Measurements from ENCODE around the gene ARSI.

Gene ARSI

DNA sequence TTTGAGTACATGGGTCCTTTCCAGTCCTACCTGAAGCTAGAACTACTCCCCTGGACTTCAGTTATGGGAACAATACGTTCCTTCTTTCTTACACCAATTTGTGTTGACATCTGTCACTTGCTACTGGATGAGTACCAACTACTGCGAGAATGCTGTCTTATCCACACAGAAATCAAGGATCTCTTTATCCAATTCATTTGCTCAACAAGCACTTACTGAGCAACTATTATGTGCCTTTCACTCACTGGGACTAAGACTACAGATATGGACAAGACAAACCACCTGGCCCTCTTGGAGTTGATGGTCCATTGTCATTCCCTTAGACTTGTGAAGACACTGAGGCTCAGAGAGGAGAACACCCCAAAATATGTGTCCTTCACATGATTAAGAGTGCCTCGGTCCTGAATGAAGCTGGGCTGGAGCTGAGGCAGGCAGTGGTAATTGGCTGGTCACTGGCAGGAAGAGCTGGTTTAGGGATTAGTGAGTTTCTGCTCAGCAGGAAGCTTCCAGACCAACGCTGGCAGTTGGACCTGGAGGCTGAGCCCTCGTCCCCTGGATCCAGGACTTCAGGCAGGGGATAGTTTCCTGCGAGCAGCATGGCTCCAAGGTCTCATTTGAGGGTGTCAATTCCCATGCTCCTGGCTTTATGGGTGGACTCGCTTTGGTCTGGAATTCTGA, 8.4 kb upstream of the ARSI start:
- DNase-seq (ENCODE audit: low spot score in 2 of 2) (no peak), ATAC-seq (replicated peaks; ENCODE audit: extremely low read depth, poor library complexity, severe bottlenecking) (no peak)
- Mint-ChIP-seq H3K4me3 (no peak overlapping the region), H3K27me3 (no peaks in the 10 kb centered on the region), H3K9me3 (no peaks in the 10 kb centered on the region), H3K36me3 (ENCODE audit: insufficient read depth) (no peaks in the 10 kb centered on the region), H3K27ac (ENCODE audit: low read depth) (no peak overlapping the region), H3K4me1 (no peaks in the 10 kb centered on the region)

DNA sequence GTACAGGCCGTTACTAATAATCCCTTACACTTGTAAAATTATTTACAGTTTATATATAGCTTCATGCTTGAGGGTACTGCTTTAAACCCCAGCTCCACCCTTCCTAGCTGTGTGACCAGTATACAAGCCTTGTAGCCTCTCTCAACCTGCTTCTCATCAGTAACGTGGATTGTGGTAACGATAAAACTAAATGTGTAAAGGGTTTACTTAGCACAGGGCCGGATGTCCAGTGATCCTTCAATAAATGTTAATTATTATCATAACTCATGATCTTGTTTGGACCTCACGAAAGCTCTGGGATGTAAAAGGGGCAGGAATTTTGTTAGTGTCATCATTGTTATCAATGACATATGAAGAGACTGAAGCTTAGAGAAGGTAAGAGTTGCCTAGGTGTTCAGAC, 7.5 kb upstream of the ARSI start:
- ATAC-seq (replicated peaks; ENCODE audit: extremely low read depth, poor library complexity, severe bottlenecking) (no peak), DNase-seq (ENCODE audit: low spot score in 2 of 2) (no peak)
- Mint-ChIP-seq H3K27me3 (no peaks in the 10 kb centered on the region), H3K4me1 (peaks cover 6% of the 10 kb centered on the region), H3K36me3 (ENCODE audit: insufficient read depth) (no peaks in the 10 kb centered on the region), H3K9me3 (no peaks in the 10 kb centered on the region), H3K4me3 (no peak overlapping the region), H3K27ac (ENCODE audit: low read depth) (no peak overlapping the region)

DNA sequence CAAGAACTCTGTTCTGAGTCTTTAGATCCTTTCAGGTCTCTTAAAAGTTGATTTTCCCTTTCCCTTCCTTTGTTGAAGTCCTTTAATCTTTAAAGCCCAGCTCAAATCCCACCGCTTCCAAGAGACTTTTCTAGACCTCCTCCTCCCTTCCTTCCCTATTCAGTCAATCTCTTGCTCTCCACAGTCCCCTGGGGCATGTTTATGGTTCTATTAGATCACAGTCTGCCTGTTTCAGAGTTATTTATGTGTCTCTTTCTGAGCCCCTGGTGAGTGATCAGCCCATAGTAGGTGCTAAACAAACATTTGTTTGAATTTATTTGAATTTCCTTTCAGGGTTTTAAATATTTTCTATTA, 7.2 kb upstream of the ARSI start:
- no peaks in the 10 kb centered on the region for H3K27me3 Mint-ChIP-seq
- peaks cover 6% of the 10 kb centered on the region for H3K4me1 Mint-ChIP-seq
- H3K27ac Mint-ChIP-seq (ENCODE audit: low read depth), result no peak overlapping the region
- ATAC-seq (replicated peaks; ENCODE audit: extremely low read depth, poor library complexity, severe bottlenecking), result no peak
- H3K36me3 Mint-ChIP-seq (ENCODE audit: insufficient read depth), result no peaks in the 10 kb centered on the region
- DNase-seq (ENCODE audit: low spot score in 2 of 2), result no peak
- no peaks in the 10 kb centered on the region for H3K9me3 Mint-ChIP-seq
- no peak overlapping the region for H3K4me3 Mint-ChIP-seq

DNA sequence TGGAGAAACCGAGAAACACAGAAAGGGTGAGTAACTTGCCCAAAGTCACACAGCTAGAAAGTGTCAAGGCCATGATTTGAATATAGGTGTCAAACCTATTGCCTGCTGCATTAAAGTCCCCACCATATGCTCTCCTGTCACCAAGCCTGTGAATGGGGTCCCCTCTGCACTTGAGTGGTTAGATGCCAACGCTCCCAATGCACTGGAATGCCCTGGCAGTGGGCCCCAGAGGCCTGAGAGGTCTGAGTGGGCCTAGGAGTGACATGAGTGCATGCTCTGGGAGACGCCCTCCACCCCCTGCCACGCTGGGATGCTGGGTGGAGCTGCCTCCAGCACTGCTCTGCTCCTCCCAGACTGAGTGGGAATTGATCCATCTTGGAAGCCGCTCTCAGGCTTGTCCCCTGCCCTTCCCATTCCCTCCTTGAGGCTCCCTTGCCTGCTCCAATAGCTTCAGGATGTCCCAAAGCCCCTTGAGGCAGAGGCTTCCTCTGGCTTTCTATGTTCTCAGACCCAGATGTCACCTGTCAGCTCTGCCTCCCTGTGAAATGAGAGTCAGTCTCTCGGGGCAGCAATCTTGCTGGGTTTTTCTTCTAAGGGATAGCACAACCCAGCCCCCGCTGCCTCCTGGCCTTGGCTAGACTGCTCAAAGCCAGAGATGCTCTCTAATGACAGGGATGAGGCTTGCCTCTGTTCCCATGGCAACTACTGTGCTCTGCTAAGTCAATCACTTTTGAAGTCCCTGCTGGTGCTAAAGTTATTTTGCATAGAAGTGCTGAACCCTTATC, 6.6 kb upstream of the ARSI start:
- peaks cover 6% of the 10 kb centered on the region for H3K4me1 Mint-ChIP-seq
- H3K36me3 Mint-ChIP-seq (ENCODE audit: insufficient read depth), result no peaks in the 10 kb centered on the region
- ATAC-seq (replicated peaks; ENCODE audit: extremely low read depth, poor library complexity, severe bottlenecking), result no peak

DNA sequence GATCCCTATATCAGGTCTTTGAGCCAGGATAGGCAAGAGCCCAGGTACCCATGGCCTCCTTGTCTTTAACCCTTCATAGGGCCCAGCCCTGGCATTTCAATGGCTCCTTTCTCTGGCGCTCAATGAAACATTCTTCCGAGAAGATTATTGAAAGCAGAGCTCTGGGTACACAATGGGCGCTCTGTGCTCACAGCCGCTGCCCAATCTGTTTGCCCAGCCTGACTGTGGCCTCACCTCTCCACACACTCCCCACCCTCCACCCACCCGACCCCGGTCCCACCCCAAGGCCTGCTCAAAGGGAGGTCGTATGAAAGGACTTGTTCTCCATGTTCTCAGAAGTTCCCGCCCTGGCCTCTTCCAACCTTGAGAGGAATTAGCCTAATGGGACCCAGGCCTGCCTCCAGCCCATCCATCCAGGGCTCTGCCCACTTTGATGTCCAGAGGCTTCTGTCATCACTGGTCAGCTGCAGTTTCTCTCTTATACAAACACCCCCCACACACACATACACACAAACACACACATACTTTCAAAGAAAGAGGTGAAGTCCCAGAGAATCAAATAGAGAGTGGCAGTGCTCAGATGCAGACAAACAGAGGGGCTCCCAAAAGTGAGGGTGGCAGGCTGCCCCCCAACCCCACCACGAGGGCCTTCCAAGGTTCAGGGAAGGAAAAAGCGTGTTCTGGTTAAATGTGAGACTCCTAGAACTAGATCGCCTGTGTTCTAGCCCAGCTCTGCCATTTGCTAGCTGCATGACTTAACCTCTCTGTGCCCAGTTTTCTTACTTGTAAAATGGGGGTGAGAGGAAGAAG, 5.1 kb upstream of the ARSI start:
- Mint-ChIP-seq H3K27me3 (peaks cover 13% of the 10 kb centered on the region), H3K27ac (ENCODE audit: low read depth) (no peak overlapping the region), H3K4me3 (no peak overlapping the region), H3K4me1 (peaks cover 6% of the 10 kb centered on the region), H3K36me3 (ENCODE audit: insufficient read depth) (no peaks in the 10 kb centered on the region), H3K9me3 (no peaks in the 10 kb centered on the region)
- no peak for DNase-seq (ENCODE audit: low spot score in 2 of 2)
- no peak for ATAC-seq (replicated peaks; ENCODE audit: extremely low read depth, poor library complexity, severe bottlenecking)

More for the DNA sequence above, 6.6 kb upstream of the ARSI start:
- H3K4me3 Mint-ChIP-seq, result no peak overlapping the region
- H3K27ac Mint-ChIP-seq (ENCODE audit: low read depth), result no peak overlapping the region
- DNase-seq (ENCODE audit: low spot score in 2 of 2), result no peak
- H3K27me3 Mint-ChIP-seq, result peaks cover 3% of the 10 kb centered on the region
- no peaks in the 10 kb centered on the region for H3K9me3 Mint-ChIP-seq

DNA sequence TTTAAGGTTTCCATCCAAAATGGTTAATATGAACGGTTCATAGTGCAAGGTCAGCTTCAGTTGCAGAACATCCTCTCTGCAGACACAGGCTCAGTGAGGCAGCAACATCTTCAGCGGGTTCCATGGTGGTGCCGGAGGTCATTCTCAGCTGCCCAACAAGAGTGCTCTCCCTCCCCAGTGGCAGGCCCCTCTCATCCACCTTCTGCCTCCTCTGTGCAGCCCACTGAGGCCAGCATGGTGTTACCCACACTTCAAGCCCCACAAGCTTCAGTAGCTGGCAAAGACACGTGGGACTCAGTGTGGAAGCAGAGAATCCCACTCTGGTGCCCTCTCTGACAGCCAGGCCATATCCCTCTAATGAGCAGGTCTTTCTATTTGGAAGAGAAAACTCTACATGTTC, 4.1 kb upstream of the ARSI start:
- H3K36me3 Mint-ChIP-seq (ENCODE audit: insufficient read depth), result no peaks in the 10 kb centered on the region
- H3K27me3 Mint-ChIP-seq, result peaks cover 16% of the 10 kb centered on the region
- no peak for DNase-seq (ENCODE audit: low spot score in 2 of 2)
- no peak overlapping the region for H3K27ac Mint-ChIP-seq (ENCODE audit: low read depth)
- no peaks in the 10 kb centered on the region for H3K9me3 Mint-ChIP-seq
- no peak for ATAC-seq (replicated peaks; ENCODE audit: extremely low read depth, poor library complexity, severe bottlenecking)
- peaks cover 6% of the 10 kb centered on the region for H3K4me1 Mint-ChIP-seq
- no peak overlapping the region for H3K4me3 Mint-ChIP-seq

DNA sequence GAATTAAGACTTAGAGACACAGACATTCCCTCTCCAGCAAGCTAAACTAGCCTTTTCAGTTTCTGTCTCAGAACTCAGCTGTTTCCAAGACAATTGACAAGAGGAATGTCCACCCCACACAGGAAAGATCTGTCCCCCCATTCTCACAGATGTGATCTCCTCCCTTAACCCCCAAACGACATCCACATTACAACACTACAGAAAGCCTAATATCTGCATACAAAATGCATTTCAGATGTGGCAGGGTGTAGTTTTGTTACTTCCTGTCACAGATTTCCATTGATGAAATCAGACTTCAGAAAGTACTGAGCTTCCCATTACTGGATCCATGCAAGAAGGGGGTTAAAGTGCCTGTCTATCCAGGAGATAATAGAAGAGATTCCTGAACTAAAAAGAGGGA, 2.9 kb upstream of the ARSI start:
- Mint-ChIP-seq H3K27me3 (peaks cover 28% of the 10 kb centered on the region), H3K4me3 (no peak overlapping the region), H3K4me1 (peaks cover 6% of the 10 kb centered on the region), H3K9me3 (no peaks in the 10 kb centered on the region), H3K36me3 (ENCODE audit: insufficient read depth) (no peaks in the 10 kb centered on the region), H3K27ac (ENCODE audit: low read depth) (no peak overlapping the region)
- DNase-seq (ENCODE audit: low spot score in 2 of 2) (no peak), ATAC-seq (replicated peaks; ENCODE audit: extremely low read depth, poor library complexity, severe bottlenecking) (no peak)

DNA sequence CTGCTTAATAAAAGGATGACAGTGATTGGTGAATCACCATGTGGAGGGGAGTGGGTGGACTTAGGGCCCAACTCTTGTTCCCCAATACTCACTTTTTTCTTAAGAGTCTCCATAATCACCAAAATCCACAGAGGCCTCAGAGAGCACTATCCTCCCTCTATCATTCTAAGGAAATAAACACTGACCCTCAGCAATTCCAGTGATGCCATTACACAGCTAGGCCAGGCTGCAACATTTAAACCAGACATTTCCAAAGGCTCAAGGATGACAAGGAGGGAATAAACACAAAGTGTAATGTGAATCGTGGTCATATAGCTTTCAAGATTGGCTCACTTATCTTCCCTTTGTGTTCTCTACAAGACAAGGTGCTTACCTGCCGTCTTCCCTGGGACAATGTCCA, 2.4 kb upstream of the ARSI start:
- H3K4me1 Mint-ChIP-seq, result peaks cover 6% of the 10 kb centered on the region
- H3K36me3 Mint-ChIP-seq (ENCODE audit: insufficient read depth), result no peaks in the 10 kb centered on the region
- DNase-seq (ENCODE audit: low spot score in 2 of 2) (no peak), ATAC-seq (replicated peaks; ENCODE audit: extremely low read depth, poor library complexity, severe bottlenecking) (no peak)
- no peak overlapping the region for H3K27ac Mint-ChIP-seq (ENCODE audit: low read depth)
- H3K9me3 Mint-ChIP-seq, result no peaks in the 10 kb centered on the region
- H3K4me3 Mint-ChIP-seq, result no peak overlapping the region
- peaks cover 32% of the 10 kb centered on the region for H3K27me3 Mint-ChIP-seq

DNA sequence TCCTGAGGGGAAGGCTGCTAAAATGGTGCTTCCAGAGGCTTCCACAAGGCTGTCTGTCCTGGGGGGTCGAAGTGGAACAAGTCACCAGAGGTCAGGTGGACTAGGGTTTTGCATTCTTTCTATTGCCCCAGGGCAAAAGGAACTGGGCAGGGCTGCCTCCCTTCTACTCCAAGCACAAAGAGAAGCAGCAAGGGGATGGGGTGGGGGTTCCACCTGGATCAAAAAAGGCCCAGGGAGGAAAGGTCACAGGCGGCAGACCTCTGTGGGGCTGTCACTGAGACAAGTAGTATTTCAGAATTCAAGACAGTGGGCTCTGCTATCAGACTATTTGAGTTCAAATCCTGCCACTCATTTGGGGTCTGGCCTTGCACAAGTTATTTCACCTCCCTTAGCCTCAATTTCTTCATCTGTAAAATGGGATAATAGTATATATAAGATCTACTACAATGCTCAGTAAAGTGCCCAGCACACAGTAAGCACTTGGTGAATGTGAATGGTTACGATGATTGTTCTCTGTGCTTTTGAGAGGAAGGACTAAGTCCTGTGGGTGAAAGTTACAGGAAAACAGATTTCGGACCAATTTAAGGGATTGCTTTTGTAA, 1.9 kb upstream of the ARSI start:
- Mint-ChIP-seq H3K27ac (ENCODE audit: low read depth) (no peak overlapping the region), H3K27me3 (peaks cover 36% of the 10 kb centered on the region), H3K9me3 (no peaks in the 10 kb centered on the region), H3K4me3 (no peak overlapping the region), H3K36me3 (ENCODE audit: insufficient read depth) (no peaks in the 10 kb centered on the region), H3K4me1 (peaks cover 6% of the 10 kb centered on the region)
- no peak for ATAC-seq (replicated peaks; ENCODE audit: extremely low read depth, poor library complexity, severe bottlenecking)
- no peak for DNase-seq (ENCODE audit: low spot score in 2 of 2)

DNA sequence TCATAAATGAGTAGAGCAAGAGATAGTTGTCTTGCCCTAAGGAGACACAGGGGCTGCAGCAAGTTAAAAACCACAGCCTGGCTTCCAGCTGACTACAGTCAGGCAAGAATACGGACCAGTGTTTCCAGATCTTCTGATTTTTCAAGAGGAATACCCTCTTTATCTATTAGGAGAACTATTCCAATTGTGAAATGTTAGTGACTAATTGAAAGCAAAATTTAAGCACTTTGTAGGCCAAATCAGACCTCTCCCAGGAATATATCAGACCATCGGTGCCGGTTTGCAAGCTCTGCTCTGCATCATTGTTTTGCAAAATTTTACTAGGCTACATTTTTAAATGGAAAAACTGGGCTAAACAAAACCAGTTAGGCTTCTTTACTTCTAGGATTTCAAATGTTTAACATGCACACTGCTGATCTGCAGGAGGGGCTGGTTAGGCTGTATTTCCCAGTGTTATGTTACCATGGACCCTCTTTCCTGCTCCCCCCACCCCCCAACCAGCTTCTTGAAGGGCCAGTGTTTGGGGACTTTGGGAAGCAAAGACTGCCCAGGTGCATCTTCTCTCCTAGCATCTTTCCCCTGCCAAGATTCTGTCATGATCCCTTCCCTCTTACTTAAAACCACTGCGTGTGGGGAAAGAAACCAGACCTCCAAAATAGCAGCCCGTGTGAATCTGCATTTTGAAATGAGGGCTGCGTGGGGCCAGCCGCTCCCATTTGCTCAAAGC, 1.1 kb upstream of the ARSI start:
- no peak overlapping the region for H3K4me3 Mint-ChIP-seq
- no peak overlapping the region for H3K27ac Mint-ChIP-seq (ENCODE audit: low read depth)
- H3K9me3 Mint-ChIP-seq, result no peaks in the 10 kb centered on the region

DNA sequence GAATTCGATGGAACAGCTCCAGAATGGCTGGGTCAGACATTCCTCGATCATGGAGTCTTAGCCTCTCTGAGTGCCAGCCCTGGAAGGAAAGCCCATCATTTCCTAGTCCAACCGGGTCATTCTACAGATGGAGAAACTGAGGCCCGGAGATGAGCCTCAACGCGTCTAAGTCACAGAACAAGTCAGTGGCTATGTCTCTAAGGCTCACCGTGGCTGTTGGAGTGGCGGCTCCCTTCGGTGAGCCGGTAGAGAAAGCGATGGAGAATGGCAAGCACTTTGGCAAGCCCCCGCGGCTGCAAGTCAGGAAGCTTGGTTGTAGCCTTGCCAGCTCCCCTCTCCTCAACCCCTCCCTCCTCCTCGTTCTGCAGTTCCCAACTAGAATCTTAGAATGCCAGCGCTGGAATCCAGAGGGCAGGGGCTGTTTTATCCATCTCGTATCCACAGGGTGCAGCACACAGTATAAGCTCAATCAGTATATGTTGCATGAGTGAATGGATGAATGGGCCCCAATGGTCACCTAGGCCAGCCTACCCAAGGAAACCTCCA, 438 bp upstream of the ARSI start:
- H3K9me3 Mint-ChIP-seq, result no peaks in the 10 kb centered on the region
- peaks cover 36% of the 10 kb centered on the region for H3K27me3 Mint-ChIP-seq
- no peak overlapping the region for H3K27ac Mint-ChIP-seq (ENCODE audit: low read depth)
- no peaks in the 10 kb centered on the region for H3K36me3 Mint-ChIP-seq (ENCODE audit: insufficient read depth)
- ATAC-seq (replicated peaks; ENCODE audit: extremely low read depth, poor library complexity, severe bottlenecking) (no peak), DNase-seq (ENCODE audit: low spot score in 2 of 2) (no peak)
- H3K4me1 Mint-ChIP-seq, result peaks cover 6% of the 10 kb centered on the region
- H3K4me3 Mint-ChIP-seq, result no peak overlapping the region

More for the DNA sequence above, 1.1 kb upstream of the ARSI start:
- ATAC-seq (replicated peaks; ENCODE audit: extremely low read depth, poor library complexity, severe bottlenecking) (no peak), DNase-seq (ENCODE audit: low spot score in 2 of 2) (no peak)
- Mint-ChIP-seq H3K27me3 (peaks cover 36% of the 10 kb centered on the region), H3K4me1 (peaks cover 6% of the 10 kb centered on the region), H3K36me3 (ENCODE audit: insufficient read depth) (no peaks in the 10 kb centered on the region)

DNA sequence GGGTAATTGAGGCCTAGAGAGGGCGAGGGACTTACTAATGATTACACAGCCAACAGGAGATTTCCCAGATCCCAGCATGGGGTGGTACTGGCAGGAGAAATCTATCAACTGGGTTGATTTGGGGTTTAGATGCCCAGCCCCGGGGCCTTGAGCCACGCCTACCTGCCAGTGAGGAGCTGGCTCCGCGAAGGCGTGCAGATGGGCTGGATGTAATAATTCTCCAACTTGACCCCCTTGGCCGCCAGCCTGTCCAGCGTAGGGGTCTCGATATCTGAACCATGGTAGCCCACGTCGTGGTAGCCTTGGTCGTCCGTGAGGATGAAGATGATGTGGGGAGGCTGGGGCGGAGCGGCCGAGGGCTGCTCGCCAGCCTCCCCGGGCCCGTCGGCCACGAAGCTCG, 804 bp downstream of the ARSI start:
- peaks cover 36% of the 10 kb centered on the region for H3K27me3 Mint-ChIP-seq
- no peak for DNase-seq (ENCODE audit: low spot score in 2 of 2)
- no peak overlapping the region for H3K27ac Mint-ChIP-seq (ENCODE audit: low read depth)
- no peak overlapping the region for H3K4me3 Mint-ChIP-seq
- no peaks in the 10 kb centered on the region for H3K36me3 Mint-ChIP-seq (ENCODE audit: insufficient read depth)
- no peaks in the 10 kb centered on the region for H3K9me3 Mint-ChIP-seq
- H3K4me1 Mint-ChIP-seq, result peaks cover 6% of the 10 kb centered on the region
- no peak for ATAC-seq (replicated peaks; ENCODE audit: extremely low read depth, poor library complexity, severe bottlenecking)

Measured in central memory CD8-positive, alpha-beta T cell (primary cell).